Activated CD4-positive, alpha-beta T cell treated with anti-CD3 and anti-CD28 coated beads, Interleukin-2, amount 10 ng/mL, durations not matched to agents 7 days and 5 days (primary cell): ENCODE results near the gene UBR3. TPM values are rescaled to one million over a fixed set of nuclear protein-coding genes. Genes with fewer than 3 reads are reported as not detected.
"Not testable (repeated sequence)": the region's sequence is repeated elsewhere in the genome, so short reads cannot be mapped to it uniquely, and the experiment has no call there.

Experiments used
- CTCF ChIA-PET: fragments of 350-600 bp; sonication (Branson Sonifier 250); formaldehyde crosslinking; loops from one replicate; lab custom pipeline; 2021; ENCODE audit warnings: antibody characterized with exemption; lab: Charles Lee
- POLR2A ChIA-PET: fragments of 350-600 bp; sonication (Branson Sonifier 250); formaldehyde crosslinking; loops from one replicate; lab custom pipeline; 2021; ENCODE audit warnings: antibody characterized with exemption; lab: Charles Lee
- DNase-seq: peaks from one replicate; pipeline ENCODE4 v3.0.0-alpha.2; 2020
- H3K27ac Mint-ChIP-seq: one replicate; pipeline ENCODE4 v1.8.0; 2021; ENCODE audit warnings: mild to moderate bottlenecking, moderate library complexity, mixed read lengths
- H3K27me3 Mint-ChIP-seq: one replicate; pipeline ENCODE4 v1.8.0; 2021; ENCODE audit warnings: mixed read lengths
- H3K36me3 Mint-ChIP-seq: one replicate; pipeline ENCODE4 v1.8.0; 2021; ENCODE audit warnings: low read depth, mixed read lengths
- H3K4me1 Mint-ChIP-seq: one replicate; pipeline ENCODE4 v1.8.0; 2021; ENCODE audit warnings: mixed read lengths
- H3K4me3 Mint-ChIP-seq: one replicate; pipeline ENCODE4 v1.8.0; 2021; ENCODE audit warnings: mild to moderate bottlenecking, moderate library complexity, mixed read lengths
- H3K9me3 Mint-ChIP-seq: one replicate; pipeline ENCODE4 v1.8.0; 2021; ENCODE audit warnings: mixed read lengths
- total RNA-seq, 2 experiments: library from RNA; stranded (reverse); gene quantifications; one replicate each; pipeline ENCODE4 v1.2.3, GENCODE V29; 2021

The UBR3 gene
- total RNA-seq, 2 experiments from 2014 or later, result 22.4 to 27.4 TPM

- no peaks in the 10 kb centered on the region for H3K4me1 Mint-ChIP-seq
Measured at GRCh38 chr2:170092436-170093060, 265.3 kb downstream of the UBR3 start.

GRCh38 chr2:170095380-170095779 lies 268.1 kb downstream of the UBR3 start:
- Mint-ChIP-seq H3K9me3 (no peaks in the 10 kb centered on the region), H3K27me3 (peaks cover 7% of the 10 kb centered on the region), H3K4me3 (no peak overlapping the region), H3K4me1 (no peaks in the 10 kb centered on the region), H3K36me3 (no peaks in the 10 kb centered on the region), H3K27ac (no peak overlapping the region)
- ChIA-PET CTCF (no interaction called here), POLR2A (no interaction called here)
- no peak for DNase-seq

More at GRCh38 chr2:170092436-170093060, 265.3 kb downstream of the UBR3 start:
- H3K4me3 Mint-ChIP-seq, result no peak overlapping the region
- POLR2A ChIA-PET, result no interaction called here
- no peak for DNase-seq
- H3K27me3 Mint-ChIP-seq, result peaks cover 2% of the 10 kb centered on the region
- H3K27ac Mint-ChIP-seq, result no peak overlapping the region
- H3K36me3 Mint-ChIP-seq, result no peaks in the 10 kb centered on the region
- CTCF ChIA-PET, result no interaction called here
- H3K9me3 Mint-ChIP-seq, result no peaks in the 10 kb centered on the region

- peaks cover 9% of the 10 kb centered on the region for H3K27me3 Mint-ChIP-seq
- POLR2A ChIA-PET, result no interaction called here
- DNase-seq, result no peak
- H3K36me3 Mint-ChIP-seq, result no peaks in the 10 kb centered on the region
- H3K4me1 Mint-ChIP-seq, result no peaks in the 10 kb centered on the region
- H3K27ac Mint-ChIP-seq, result no peak overlapping the region
- CTCF ChIA-PET, result no interaction called here
- no peaks in the 10 kb centered on the region for H3K9me3 Mint-ChIP-seq
- H3K4me3 Mint-ChIP-seq, result no peak overlapping the region
Measured at GRCh38 chr2:170098626-170099312, 271.5 kb downstream of the UBR3 start.

GRCh38 chr2:170101789-170102188 lies 274.5 kb downstream of the UBR3 start:
- POLR2A ChIA-PET, result no interaction called here
- no peak for DNase-seq
- Mint-ChIP-seq H3K4me3 (no peak overlapping the region), H3K4me1 (no peaks in the 10 kb centered on the region), H3K27me3 (peaks cover 9% of the 10 kb centered on the region), H3K27ac (no peak overlapping the region), H3K9me3 (no peaks in the 10 kb centered on the region), H3K36me3 (no peaks in the 10 kb centered on the region)
- CTCF ChIA-PET, result no interaction called here

GRCh38 chr2:170106102-170106840 lies 279.0 kb downstream of the UBR3 start:
- CTCF ChIA-PET, result interaction anchor here (0.7 kb wide), 1 partner anchor 150 kb away, joined by 3 read pairs; no protein-coding TSS in a partner anchor
- POLR2A ChIA-PET, result no interaction called here
- H3K4me1 Mint-ChIP-seq, result no peaks in the 10 kb centered on the region
- no peak overlapping the region for H3K27ac Mint-ChIP-seq
- no peak overlapping the region for H3K4me3 Mint-ChIP-seq
- no peak for DNase-seq
- peaks cover 3% of the 10 kb centered on the region for H3K27me3 Mint-ChIP-seq
- H3K36me3 Mint-ChIP-seq, result no peaks in the 10 kb centered on the region
- no peaks in the 10 kb centered on the region for H3K9me3 Mint-ChIP-seq

- no peak overlapping the region for H3K27ac Mint-ChIP-seq
- no peaks in the 10 kb centered on the region for H3K36me3 Mint-ChIP-seq
- H3K9me3 Mint-ChIP-seq, result peaks cover 3% of the 10 kb centered on the region
- POLR2A ChIA-PET, result no interaction called here
- H3K27me3 Mint-ChIP-seq, result no peaks in the 10 kb centered on the region
- no peaks in the 10 kb centered on the region for H3K4me1 Mint-ChIP-seq
- no peak for DNase-seq
- no peak overlapping the region for H3K4me3 Mint-ChIP-seq
- CTCF ChIA-PET, result no interaction called here
Measured at GRCh38 chr2:170113168-170113894, 286.1 kb downstream of the UBR3 start.

GRCh38 chr2:170115501-170116229 lies 288.4 kb downstream of the UBR3 start:
- Mint-ChIP-seq H3K36me3 (no peaks in the 10 kb centered on the region), H3K27me3 (no peaks in the 10 kb centered on the region), H3K27ac (no peak overlapping the region), H3K4me1 (no peaks in the 10 kb centered on the region), H3K9me3 (peaks cover 3% of the 10 kb centered on the region), H3K4me3 (no peak overlapping the region)
- DNase-seq, result no peak
- ChIA-PET CTCF (no interaction called here), POLR2A (no interaction called here)

- ChIA-PET POLR2A (no interaction called here), CTCF (interaction anchor here (0.6 kb wide), 1 partner anchor 1268 kb away, joined by 3 read pairs; no protein-coding TSS in a partner anchor)
- Mint-ChIP-seq H3K27me3 (no peaks in the 10 kb centered on the region), H3K27ac (no peak overlapping the region), H3K4me1 (no peaks in the 10 kb centered on the region), H3K36me3 (no peaks in the 10 kb centered on the region), H3K9me3 (peaks cover 3% of the 10 kb centered on the region), H3K4me3 (no peak overlapping the region)
- DNase-seq, result no peak
Measured at GRCh38 chr2:170118641-170119040, 291.4 kb downstream of the UBR3 start.

GRCh38 chr2:170119326-170119725 lies 292.1 kb downstream of the UBR3 start:
- H3K27me3 Mint-ChIP-seq, H3K9me3 Mint-ChIP-seq, DNase-seq, H3K4me3 Mint-ChIP-seq, H3K36me3 Mint-ChIP-seq, POLR2A ChIA-PET, H3K27ac Mint-ChIP-seq, H3K4me1 Mint-ChIP-seq: not testable (repeated sequence)
- CTCF ChIA-PET, result interaction anchor here (0.6 kb wide), 1 partner anchor 1267 kb away, joined by 3 read pairs; no protein-coding TSS in a partner anchor

- peaks cover 5% of the 10 kb centered on the region for H3K4me1 Mint-ChIP-seq
- no peaks in the 10 kb centered on the region for H3K9me3 Mint-ChIP-seq
- H3K36me3 Mint-ChIP-seq, result no peaks in the 10 kb centered on the region
- no peak for DNase-seq
- H3K27ac Mint-ChIP-seq, result no peak overlapping the region
- no peak overlapping the region for H3K4me3 Mint-ChIP-seq
- ChIA-PET CTCF (interaction anchor here (0.6 kb wide), 1 partner anchor 112 kb away, joined by 4 read pairs; no protein-coding TSS in a partner anchor), POLR2A (no interaction called here)
- H3K27me3 Mint-ChIP-seq, result no peaks in the 10 kb centered on the region
Measured at GRCh38 chr2:170121689-170122088, 294.4 kb downstream of the UBR3 start.

- DNase-seq, result no peak
- ChIA-PET CTCF (no interaction called here), POLR2A (no interaction called here)
- no peak overlapping the region for H3K4me3 Mint-ChIP-seq
- H3K9me3 Mint-ChIP-seq, result no peaks in the 10 kb centered on the region
- H3K27me3 Mint-ChIP-seq, result peaks cover 6% of the 10 kb centered on the region
- peaks cover 5% of the 10 kb centered on the region for H3K4me1 Mint-ChIP-seq
- H3K36me3 Mint-ChIP-seq, result no peaks in the 10 kb centered on the region
- H3K27ac Mint-ChIP-seq, result no peak overlapping the region
Measured at GRCh38 chr2:170122883-170123547, 295.8 kb downstream of the UBR3 start.

- no peak for DNase-seq
- Mint-ChIP-seq H3K4me1 (peaks cover 5% of the 10 kb centered on the region), H3K4me3 (no peak overlapping the region), H3K27ac (no peak overlapping the region), H3K36me3 (no peaks in the 10 kb centered on the region), H3K9me3 (no peaks in the 10 kb centered on the region), H3K27me3 (peaks cover 9% of the 10 kb centered on the region)
- ChIA-PET POLR2A (no interaction called here), CTCF (no interaction called here)
Measured at GRCh38 chr2:170123593-170123992, 296.3 kb downstream of the UBR3 start.
